NCI-H82 treated with DMSO at 0.1 percent for 48 hours (cell line): Measurements from ENCODE around the gene TRPC6.

Experiments used
- DNase-seq: peaks from one replicate; lab custom pipeline; 2025; ENCODE audit not compliant: unreplicated experiment; lab: John Stamatoyannopoulos, UW

TRPC6 gene

GRCh38 chr11:101583251-101584128, at the start of gene TRPC6:
Gene TRPC6 (minus strand): TSS chr11:101584007. CDS start chr11:101583503, 504 bp downstream.
- DNase-seq: no peak

GRCh38 chr11:101620026-101620425, 36.2 kb upstream of the TRPC6 start:
- no peak for DNase-seq

GRCh38 chr11:101618709-101619108, 34.9 kb upstream of the TRPC6 start:
- no peak for DNase-seq

GRCh38 chr11:101617735-101618332, 34.0 kb upstream of the TRPC6 start:
- no peak for DNase-seq

- DNase-seq: no peak
Measured at GRCh38 chr11:101612481-101612880, 28.7 kb upstream of the TRPC6 start.

GRCh38 chr11:101600924-101601323, 17.1 kb upstream of the TRPC6 start:
- DNase-seq: no peak

GRCh38 chr11:101586965-101587364, 3.2 kb upstream of the TRPC6 start:
- DNase-seq: no peak

GRCh38 chr11:101584655-101585054, 848 bp upstream of the TRPC6 start:
- no peak for DNase-seq

- DNase-seq: no peak
Measured at GRCh38 chr11:101584129-101584515, 315 bp upstream of the TRPC6 start.

- no peak for DNase-seq
Measured at GRCh38 chr11:101582989-101583250, 887 bp downstream of the TRPC6 start.

GRCh38 chr11:101582236-101582988, 1.4 kb downstream of the TRPC6 start:
- no peak for DNase-seq

- DNase-seq: no peak
Measured at GRCh38 chr11:101577461-101577860, 6.3 kb downstream of the TRPC6 start.

GRCh38 chr11:101576456-101576855, 7.4 kb downstream of the TRPC6 start:
- DNase-seq: no peak

- DNase-seq: no peak
Measured at GRCh38 chr11:101574886-101575285, 8.9 kb downstream of the TRPC6 start.

- no peak for DNase-seq
Measured at GRCh38 chr11:101567071-101567470, 16.7 kb downstream of the TRPC6 start.

GRCh38 chr11:101566626-101567025, 17.2 kb downstream of the TRPC6 start:
- DNase-seq: no peak

- DNase-seq: no peak
Measured at GRCh38 chr11:101563166-101563565, 20.6 kb downstream of the TRPC6 start.

- DNase-seq: no peak
Measured at GRCh38 chr11:101555366-101555765, 28.4 kb downstream of the TRPC6 start.

- DNase-seq: no peak
Measured at GRCh38 chr11:101553891-101554292, 29.9 kb downstream of the TRPC6 start.

- DNase-seq: no peak
Measured at GRCh38 chr11:101552888-101553287, 30.9 kb downstream of the TRPC6 start.

GRCh38 chr11:101528541-101528940, 55.3 kb downstream of the TRPC6 start:
- no peak for DNase-seq

GRCh38 chr11:101523634-101524260, 60.1 kb downstream of the TRPC6 start:
- no peak for DNase-seq
